ENCODE data around the gene VPS51.

- no peak for TF ChIP-seq CTCF (optimal IDR thresholded peaks at IDR 0.05 in 1 of 3, IDR thresholded peaks at IDR 0.05 in 1 of 3, conservative IDR thresholded peaks at IDR 0.05 in 1 of 3; ENCODE audit: extremely low read depth in 1 of 3, insufficient read depth in 2 of 3, low read length in 3 of 3)
- no peak for TF ChIP-seq EZH2 (IDR thresholded peaks at IDR 0.05; ENCODE audit: low read length)
These were observed 61.3 kb downstream of the VPS51 start for GRCh38 chr11:65157336-65157735.
